ENCODE results near the gene XPO5.

DNA sequence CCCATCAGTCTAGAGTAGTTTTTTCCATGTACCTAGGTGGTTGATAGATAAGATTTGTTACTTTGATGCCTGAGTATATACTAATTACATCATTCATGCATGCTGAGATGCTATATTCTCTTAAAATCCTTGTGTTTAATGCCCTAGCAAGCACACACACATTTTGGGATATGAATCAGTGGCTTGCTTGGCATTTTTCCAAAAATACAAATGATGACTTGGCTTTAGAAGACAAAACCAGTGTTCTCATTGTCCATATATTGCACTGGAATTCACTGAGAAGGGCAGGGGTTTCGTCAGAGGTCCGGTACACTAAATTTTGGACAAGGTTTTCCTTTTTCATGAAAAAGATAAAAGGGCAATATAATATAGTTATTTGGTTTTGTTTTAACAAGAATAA, 28.3 kb upstream of the XPO5 start:
- no peak for TF ChIP-seq RCOR1 (IDR thresholded peaks at IDR 0.05; ENCODE audit: low read length)
- peak; percentile 52 for TF ChIP-seq JUND (IDR thresholded peaks at IDR 0.05)
- TF ChIP-seq, protein P1, sequence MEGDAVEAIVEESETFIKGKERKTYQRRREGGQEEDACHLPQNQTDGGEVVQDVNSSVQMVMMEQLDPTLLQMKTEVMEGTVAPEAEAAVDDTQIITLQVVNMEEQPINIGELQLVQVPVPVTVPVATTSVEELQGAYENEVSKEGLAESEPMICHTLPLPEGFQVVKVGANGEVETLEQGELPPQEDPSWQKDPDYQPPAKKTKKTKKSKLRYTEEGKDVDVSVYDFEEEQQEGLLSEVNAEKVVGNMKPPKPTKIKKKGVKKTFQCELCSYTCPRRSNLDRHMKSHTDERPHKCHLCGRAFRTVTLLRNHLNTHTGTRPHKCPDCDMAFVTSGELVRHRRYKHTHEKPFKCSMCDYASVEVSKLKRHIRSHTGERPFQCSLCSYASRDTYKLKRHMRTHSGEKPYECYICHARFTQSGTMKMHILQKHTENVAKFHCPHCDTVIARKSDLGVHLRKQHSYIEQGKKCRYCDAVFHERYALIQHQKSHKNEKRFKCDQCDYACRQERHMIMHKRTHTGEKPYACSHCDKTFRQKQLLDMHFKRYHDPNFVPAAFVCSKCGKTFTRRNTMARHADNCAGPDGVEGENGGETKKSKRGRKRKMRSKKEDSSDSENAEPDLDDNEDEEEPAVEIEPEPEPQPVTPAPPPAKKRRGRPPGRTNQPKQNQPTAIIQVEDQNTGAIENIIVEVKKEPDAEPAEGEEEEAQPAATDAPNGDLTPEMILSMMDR (IDR thresholded peaks at IDR 0.05) = no peak
- TF ChIP-seq EZH2phosphoT487 (IDR thresholded peaks at IDR 0.05; ENCODE audit: borderline replicate concordance, low read depth) = no peak
- peak; percentile 82 for TF ChIP-seq NFIC (IDR thresholded peaks at IDR 0.05; ENCODE audit: borderline replicate concordance)
- TF ChIP-seq RAD21 (IDR thresholded peaks at IDR 0.05; ENCODE audit: low read length) = no peak
- TF ChIP-seq FOXM1 (IDR thresholded peaks at IDR 0.05; ENCODE audit: low read depth) = no peak
- TF ChIP-seq, protein P2, sequence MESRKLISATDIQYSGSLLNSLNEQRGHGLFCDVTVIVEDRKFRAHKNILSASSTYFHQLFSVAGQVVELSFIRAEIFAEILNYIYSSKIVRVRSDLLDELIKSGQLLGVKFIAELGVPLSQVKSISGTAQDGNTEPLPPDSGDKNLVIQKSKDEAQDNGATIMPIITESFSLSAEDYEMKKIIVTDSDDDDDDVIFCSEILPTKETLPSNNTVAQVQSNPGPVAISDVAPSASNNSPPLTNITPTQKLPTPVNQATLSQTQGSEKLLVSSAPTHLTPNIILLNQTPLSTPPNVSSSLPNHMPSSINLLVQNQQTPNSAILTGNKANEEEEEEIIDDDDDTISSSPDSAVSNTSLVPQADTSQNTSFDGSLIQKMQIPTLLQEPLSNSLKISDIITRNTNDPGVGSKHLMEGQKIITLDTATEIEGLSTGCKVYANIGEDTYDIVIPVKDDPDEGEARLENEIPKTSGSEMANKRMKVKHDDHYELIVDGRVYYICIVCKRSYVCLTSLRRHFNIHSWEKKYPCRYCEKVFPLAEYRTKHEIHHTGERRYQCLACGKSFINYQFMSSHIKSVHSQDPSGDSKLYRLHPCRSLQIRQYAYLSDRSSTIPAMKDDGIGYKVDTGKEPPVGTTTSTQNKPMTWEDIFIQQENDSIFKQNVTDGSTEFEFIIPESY (IDR thresholded peaks at IDR 0.05; ENCODE audit: borderline replicate concordance, low read depth) = no peak
- no peak for TF ChIP-seq EP300 (IDR thresholded peaks at IDR 0.05; ENCODE audit: borderline replicate concordance in 1 of 2, low read depth in 1 of 2, low read length in 1 of 2)
- no peak for TF ChIP-seq RXRA (IDR thresholded peaks at IDR 0.05; ENCODE audit: borderline replicate concordance, low read depth)
- TF ChIP-seq FOXJ3 (CRISPR knock-in tag; IDR thresholded peaks at IDR 0.05) = no peak
- TF ChIP-seq FOSL2 (IDR thresholded peaks at IDR 0.05; ENCODE audit: borderline replicate concordance, low read depth) = peak; percentile 58; the same call in 1 of the 2 replicates
- no peak for TF ChIP-seq SIN3A (IDR thresholded peaks at IDR 0.05; ENCODE audit: borderline replicate concordance, low read depth, low read length)
